RWPE2 (cell line): ENCODE results near the gene IGSF23.
"Not testable (repeated sequence)": the region's sequence is repeated elsewhere in the genome, so short reads cannot be mapped to it uniquely, and the experiment has no call there.

Source experiments
- ATAC-seq: fragments of 200-7000 bp; cut with Tn5 transposase; 3 replicates; pipeline ENCODE4 v1.9.1; 2021; ENCODE audit warnings: low read depth
- DNase-seq: peaks from one replicate; pipeline ENCODE4 v3.0.0-alpha.2; 2020; ENCODE audit warnings: low spot score
- H3K27ac ChIP-seq: fragments of 450-650 bp; 2 replicates; pipeline ENCODE4 v1.5.1; 2017; ENCODE audit warnings: mild to moderate bottlenecking; ENCODE audit not compliant: poor library complexity, severe bottlenecking
- H3K27me3 ChIP-seq: fragments of 250-450 bp; sonication (Bioruptor Pico); 2 replicates; pipeline ENCODE4 v1.5.1; 2021; ENCODE audit warnings: mild to moderate bottlenecking, moderate library complexity; ENCODE audit not compliant: insufficient read depth, poor library complexity, severe bottlenecking
- H3K36me3 ChIP-seq: fragments of 250-450 bp; sonication (Bioruptor Pico); 2 replicates; pipeline ENCODE4 v1.5.1; 2020; ENCODE audit warnings: low read depth, mild to moderate bottlenecking, moderate library complexity
- H3K4me1 ChIP-seq: fragments of 250-450 bp; sonication (Bioruptor Pico); 2 replicates; pipeline ENCODE4 v1.5.1; 2021; ENCODE audit warnings: mild to moderate bottlenecking, moderate library complexity; ENCODE audit not compliant: insufficient read depth, poor library complexity, severe bottlenecking
- H3K4me3 ChIP-seq: fragments of 250-450 bp; sonication (Bioruptor Pico); 2 replicates; pipeline ENCODE4 v1.5.1; 2021; ENCODE audit warnings: mild to moderate bottlenecking, moderate library complexity; ENCODE audit not compliant: severe bottlenecking
- H3K9me3 ChIP-seq: fragments of 250-450 bp; sonication (Bioruptor Pico); 2 replicates; pipeline ENCODE4 v1.5.1; 2021; ENCODE audit warnings: mild to moderate bottlenecking, moderate library complexity; ENCODE audit not compliant: severe bottlenecking
- CTCF ChIP-seq: fragments of 450-650 bp; IDR thresholded peaks from one replicate; pipeline ENCODE4 v1.5.1; 2017; ENCODE audit warnings: mild to moderate bottlenecking, moderate library complexity; ENCODE audit not compliant: poor library complexity, severe bottlenecking

IGSF23 gene

GRCh38 chr19:44623080-44623479 lies 9.7 kb downstream of the IGSF23 start:
- TF ChIP-seq CTCF, result no peak

DNA sequence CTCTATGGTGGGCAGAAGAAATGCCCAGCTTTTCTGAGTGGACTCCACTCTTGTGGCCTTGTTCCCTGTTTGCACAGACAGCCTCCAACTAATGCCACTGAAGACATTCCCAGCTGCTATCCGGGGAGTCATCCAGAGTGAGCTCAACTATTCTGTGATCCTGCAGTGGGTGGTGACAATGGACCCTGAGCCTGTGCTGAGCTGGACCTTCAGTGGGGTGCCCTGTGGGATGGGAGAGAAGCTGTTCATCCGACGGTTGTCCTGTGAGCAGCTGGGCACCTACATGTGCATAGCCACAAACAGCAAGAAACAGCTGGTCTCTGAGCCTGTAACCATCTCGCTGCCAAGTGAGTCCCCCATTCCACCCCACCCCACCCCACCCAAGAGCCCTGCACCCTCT lies 10.3 kb downstream of the IGSF23 start:
- ATAC-seq (no peak), DNase-seq (no peak)
- no peaks in the 10 kb centered on the region for H3K27me3 ChIP-seq
- no peaks in the 10 kb centered on the region for H3K36me3 ChIP-seq
- H3K27ac ChIP-seq, result no peak overlapping the region
- no peak for TF ChIP-seq CTCF
- H3K9me3 ChIP-seq, result no peaks in the 10 kb centered on the region
- H3K4me1 ChIP-seq, result peaks cover 19% of the 10 kb centered on the region
- H3K4me3 ChIP-seq, result no peak overlapping the region

More at GRCh38 chr19:44623080-44623479, 9.7 kb downstream of the IGSF23 start:
- DNase-seq (no peak), ATAC-seq (no peak)
- no peaks in the 10 kb centered on the region for H3K36me3 ChIP-seq
- no peak overlapping the region for H3K27ac ChIP-seq
- H3K27me3 ChIP-seq, result no peaks in the 10 kb centered on the region
- no peaks in the 10 kb centered on the region for H3K9me3 ChIP-seq
- H3K4me1 ChIP-seq, result peaks cover 19% of the 10 kb centered on the region
- no peak overlapping the region for H3K4me3 ChIP-seq

DNA sequence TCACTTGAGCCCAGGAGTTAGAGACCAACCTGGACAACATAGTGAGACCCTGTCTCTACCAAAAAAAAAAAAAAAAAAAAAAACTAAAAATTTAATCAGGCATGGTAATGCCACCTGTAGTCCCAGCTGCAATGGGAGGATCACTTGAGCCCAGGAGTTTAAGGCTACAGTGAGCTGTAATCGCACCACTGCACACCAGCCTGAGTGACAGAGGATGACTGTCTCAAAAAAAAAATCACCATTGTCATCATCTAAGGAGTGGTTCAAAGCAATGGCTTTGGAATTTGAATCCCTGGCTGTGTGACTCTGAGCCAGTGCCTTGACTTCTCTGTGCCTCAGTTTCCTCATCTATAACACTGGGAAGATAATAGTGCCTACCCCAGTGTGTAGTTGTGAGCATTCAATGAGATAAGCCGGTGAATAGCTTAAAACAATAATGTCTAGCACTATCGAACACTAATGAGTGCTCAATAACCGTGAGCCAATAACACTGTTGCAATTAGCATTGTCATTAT lies 11.5 kb downstream of the IGSF23 start:
- Histone ChIP-seq H3K4me1 (peaks cover 19% of the 10 kb centered on the region), H3K36me3 (no peaks in the 10 kb centered on the region), H3K4me3 (no peak overlapping the region), H3K27ac (peak overlapping the region; percentile 88), H3K9me3 (no peaks in the 10 kb centered on the region), H3K27me3 (no peaks in the 10 kb centered on the region)
- ATAC-seq (no peak), DNase-seq (no peak)
- TF ChIP-seq CTCF, result no peak

DNA sequence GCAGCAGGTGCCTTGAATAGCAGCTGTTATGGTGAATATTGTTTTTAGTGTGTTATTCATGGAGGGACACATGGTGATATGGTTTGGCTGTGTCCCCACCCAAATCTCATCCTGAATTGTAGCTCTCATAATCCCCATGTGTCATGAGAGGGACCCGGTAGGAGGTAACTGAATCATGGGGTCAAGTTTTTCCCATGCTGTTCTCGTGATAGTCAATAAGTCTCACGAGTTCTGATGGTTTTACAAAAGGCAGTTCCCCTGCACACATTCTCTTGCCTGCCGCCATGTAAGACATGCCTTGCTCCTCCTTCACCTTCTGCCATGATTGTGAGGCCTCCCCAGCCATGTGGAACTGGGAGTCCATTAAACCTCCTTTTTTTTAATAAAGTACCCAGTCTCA lies 12.3 kb downstream of the IGSF23 start:
- H3K4me1 ChIP-seq, result peaks cover 19% of the 10 kb centered on the region
- peak overlapping the region; percentile 88 for H3K27ac ChIP-seq
- not testable (repeated sequence) for H3K36me3 ChIP-seq, H3K27me3 ChIP-seq, ATAC-seq, DNase-seq, H3K4me3 ChIP-seq, H3K9me3 ChIP-seq

DNA sequence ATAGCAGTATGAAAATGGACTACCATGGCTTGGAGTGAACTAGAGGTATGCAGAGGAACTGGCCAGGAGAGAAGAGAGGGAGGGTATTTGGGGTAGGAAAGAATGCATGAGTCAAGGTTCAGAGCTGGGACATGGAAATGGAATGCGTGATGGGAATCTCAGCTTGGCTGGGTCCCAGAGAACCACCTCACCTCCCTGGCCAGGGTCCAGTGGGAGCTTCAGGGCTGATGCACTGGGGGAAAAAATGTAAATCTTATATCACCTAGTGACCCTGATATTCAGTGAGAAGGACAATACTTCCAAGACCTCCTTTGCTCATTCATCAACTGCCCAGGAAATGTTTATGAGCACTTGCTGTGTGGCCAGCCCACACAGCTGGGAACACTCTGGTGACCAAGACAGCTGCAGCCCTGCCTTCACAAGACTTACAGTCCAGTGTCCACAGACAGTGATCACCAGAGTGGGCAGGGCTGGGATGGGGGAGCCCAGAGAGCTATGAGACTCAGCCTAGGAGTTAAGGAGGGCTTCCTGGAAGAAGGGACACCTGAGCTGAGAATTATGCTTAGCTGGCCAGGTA lies 12.8 kb downstream of the IGSF23 start:
- no peaks in the 10 kb centered on the region for H3K36me3 ChIP-seq
- H3K27ac ChIP-seq, result peak overlapping the region; percentile 88
- no peaks in the 10 kb centered on the region for H3K9me3 ChIP-seq
- DNase-seq (peak; percentile 88), ATAC-seq (peak; percentile 97)
- H3K4me3 ChIP-seq, result no peak overlapping the region
- H3K27me3 ChIP-seq, result no peaks in the 10 kb centered on the region
- TF ChIP-seq CTCF, result no peak
- peaks cover 19% of the 10 kb centered on the region for H3K4me1 ChIP-seq
